Activated CD8-positive, alpha-beta memory T cell treated with anti-CD3 and anti-CD28 coated beads for 1 hour (primary cell): ENCODE measurements around the gene CYB561D1.

Experiments
- DNase-seq, 2 donors: peaks; one replicate each; pipeline ENCODE4 v3.0.0-alpha.2; 2020; ENCODE audit warnings: low read depth in 1 of 2; ENCODE audit errors: extremely low read depth in 1 of 2

Gene CYB561D1

DNA sequence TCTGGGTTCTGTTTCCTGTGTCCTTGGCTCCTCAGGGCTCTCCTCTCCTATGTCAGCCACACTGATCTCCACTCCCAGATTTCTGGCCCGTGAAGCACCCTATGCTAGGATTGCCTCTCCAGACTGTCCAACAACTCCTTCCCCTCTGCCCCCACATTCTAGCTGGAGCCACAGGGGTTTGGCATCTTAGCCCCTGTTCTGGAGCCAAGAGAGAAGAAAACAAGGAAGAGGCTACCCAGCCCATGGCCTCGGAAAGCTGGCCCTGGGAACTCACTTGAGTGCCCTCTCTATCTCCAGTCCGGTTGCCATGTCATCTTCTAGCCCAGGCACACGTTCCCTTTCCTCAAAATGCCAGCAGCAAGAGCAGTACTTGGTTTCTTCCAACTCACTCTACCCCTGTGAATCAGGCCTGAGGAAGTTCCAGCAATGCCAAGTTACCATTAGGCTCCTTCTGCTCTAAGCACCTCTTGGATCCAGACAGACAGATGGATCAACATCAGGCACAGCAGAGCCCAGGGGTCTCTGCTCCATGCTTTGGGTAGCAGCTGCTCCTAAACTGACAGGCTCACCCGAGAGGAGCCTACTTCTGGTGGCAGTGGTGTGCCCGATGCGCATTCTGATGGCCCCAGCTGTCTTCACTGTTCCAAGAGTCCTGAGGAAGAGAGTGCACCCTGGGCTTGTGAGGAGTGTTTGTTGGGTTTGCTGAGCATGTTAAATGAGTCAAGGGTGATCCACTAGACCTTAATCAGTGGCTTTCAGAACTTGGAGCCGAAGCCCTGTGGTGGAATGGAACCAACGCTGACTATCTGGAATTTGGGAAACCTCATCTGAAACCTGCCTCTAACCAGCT, 34.2 kb downstream of the CYB561D1 start:
- DNase-seq: no peak

- no peak for DNase-seq
Measured at GRCh38 chr1:109528712-109529111, 34.8 kb downstream of the CYB561D1 start.

- DNase-seq: no peak
Measured at GRCh38 chr1:109529881-109530456, 36.1 kb downstream of the CYB561D1 start.

DNA sequence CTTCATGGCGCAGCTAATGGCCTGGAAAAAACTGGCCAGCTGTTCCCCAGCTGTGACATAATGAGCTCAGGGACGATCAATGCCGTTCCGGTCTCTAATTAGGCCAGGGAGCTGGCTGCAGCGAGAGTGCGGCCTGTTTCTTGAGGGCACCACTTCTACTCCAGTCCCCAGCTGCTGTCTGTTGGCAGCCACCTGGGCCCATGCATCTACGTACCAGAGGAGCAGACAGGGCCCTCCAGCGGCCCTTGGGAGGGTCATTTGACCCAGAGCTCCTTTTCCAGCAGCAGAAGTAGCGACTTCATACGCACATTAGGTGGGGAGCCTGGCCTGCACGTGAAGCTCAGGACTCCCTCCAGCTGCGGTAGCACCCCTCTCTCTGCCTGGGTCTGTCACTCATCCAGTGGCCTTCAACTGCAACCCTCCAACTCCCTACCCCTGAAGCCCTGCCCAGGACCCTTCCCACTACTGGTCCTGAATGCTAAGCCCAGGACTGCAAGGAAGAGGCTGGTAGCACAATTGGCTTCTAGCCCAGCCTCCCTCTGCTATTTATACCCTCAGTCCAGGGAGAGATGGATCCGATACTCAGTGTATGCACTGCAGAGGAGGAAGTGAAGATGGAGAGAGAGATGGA, 36.7 kb downstream of the CYB561D1 start:
- DNase-seq: no peak

DNA sequence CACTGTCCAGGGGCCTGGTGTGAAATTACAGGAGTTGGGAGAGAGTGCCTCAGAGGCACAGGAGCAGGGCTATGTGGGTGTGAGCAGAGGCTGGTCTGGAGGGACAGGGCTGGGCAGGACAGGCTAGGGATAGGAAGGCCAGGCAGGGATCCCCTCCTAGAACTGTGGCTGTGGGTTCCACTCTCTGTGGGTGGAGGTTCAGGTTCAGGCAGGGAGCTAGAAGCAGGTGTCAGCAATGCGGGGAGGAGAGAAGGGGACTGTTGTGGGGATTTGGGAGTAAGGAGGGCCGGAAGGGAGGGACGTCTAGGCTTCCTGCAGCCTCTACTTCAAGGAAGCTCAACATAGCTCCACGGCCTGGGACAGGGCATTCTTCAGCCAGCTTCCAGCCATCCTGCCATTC, 37.5 kb downstream of the CYB561D1 start:
- DNase-seq: no peak

DNA sequence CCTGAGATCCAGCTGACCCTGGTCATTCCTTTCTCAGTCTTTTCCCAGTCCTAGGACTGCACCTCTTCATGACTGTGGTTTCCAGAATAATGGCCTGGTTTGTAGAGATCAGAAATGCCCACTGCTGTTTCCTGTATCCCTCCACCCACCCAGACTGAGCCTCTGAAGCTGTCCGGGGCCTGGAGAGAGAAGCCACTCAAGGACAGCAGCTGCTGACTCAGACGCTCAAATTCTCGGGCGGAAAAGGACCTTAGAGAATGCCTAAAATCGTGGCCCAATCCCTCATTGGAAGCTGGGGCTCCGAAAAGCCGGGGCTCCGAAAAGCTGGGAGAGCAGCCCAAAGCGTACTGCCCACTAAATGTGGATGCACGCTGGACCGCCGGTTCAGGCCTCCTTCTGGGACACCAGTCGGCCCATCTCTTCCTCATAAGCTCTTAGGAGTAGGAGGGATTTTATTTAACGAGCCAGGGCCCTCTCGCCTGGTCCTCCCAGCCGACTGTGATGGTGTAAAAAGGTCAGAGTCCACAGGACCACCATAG, 38.0 kb downstream of the CYB561D1 start:
- no peak for DNase-seq

DNA sequence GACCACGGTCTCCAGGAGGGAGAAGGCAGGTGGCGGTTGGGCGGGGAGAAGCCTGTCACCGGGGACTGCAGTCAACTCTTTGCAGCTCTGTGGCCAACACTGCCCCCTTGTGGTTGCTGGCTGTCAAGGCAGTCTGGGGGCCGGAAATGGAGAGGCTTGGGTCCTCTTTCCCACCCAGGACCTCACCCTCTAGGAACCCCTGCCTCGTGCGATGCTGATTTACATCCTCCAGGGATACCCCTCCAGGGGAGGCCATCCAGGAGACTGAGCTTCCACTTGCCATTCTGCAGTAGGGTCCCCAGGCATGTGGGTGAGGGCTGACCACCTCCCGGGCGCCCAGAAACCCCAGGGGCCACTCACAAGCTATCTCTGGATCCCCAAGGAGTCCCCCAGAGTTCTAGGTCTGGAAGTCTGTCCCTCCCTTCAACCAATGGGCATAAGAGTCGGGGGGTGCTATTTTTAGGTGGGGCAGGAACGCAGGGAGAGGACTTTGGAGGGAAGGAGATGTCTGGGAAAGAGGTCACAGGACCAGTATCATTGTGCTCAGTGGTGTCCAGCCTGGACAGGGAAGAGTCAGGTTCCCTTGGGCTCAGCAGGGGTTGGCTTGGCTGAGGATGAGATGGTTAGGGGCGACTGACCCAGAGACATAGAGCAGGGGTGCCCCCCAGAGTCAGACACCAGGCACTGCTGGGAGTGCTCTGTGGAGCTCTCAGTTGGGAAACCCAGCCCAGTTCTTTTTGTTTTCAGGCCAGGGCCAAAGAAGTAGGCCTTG, 38.7 kb downstream of the CYB561D1 start:
- peak; percentile 83 to 84 for DNase-seq

- DNase-seq: no peak
Measured at GRCh38 chr1:109534307-109534858, 40.5 kb downstream of the CYB561D1 start.

GRCh38 chr1:109535481-109535880, 41.6 kb downstream of the CYB561D1 start:
- no peak for DNase-seq

DNA sequence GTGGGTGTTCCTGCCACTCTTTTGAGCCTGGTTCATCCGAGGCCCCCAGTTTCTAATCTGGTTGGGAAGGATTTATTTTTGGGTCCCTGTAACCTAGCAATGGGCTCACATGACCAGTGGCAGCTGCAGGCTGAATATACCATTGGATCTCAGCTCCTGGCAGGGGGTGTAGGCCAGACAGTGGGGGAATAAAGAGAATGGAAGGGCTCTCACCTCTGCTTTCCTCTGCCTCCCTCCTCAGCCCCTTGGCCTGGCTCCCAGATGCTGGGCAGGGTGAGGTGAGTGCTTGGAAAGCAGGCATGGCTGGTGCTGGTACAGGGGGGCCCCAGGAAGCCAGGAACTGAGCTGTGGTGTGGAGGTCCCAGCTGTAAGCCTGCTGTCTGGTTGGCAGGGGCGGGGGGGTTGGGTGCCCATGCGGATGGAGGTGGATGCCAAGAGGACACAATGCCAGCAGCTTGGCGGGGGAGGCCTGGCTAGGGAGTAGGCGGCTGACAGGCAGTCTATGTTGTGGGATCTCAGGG, 42.1 kb downstream of the CYB561D1 start:
- DNase-seq: no peak

DNA sequence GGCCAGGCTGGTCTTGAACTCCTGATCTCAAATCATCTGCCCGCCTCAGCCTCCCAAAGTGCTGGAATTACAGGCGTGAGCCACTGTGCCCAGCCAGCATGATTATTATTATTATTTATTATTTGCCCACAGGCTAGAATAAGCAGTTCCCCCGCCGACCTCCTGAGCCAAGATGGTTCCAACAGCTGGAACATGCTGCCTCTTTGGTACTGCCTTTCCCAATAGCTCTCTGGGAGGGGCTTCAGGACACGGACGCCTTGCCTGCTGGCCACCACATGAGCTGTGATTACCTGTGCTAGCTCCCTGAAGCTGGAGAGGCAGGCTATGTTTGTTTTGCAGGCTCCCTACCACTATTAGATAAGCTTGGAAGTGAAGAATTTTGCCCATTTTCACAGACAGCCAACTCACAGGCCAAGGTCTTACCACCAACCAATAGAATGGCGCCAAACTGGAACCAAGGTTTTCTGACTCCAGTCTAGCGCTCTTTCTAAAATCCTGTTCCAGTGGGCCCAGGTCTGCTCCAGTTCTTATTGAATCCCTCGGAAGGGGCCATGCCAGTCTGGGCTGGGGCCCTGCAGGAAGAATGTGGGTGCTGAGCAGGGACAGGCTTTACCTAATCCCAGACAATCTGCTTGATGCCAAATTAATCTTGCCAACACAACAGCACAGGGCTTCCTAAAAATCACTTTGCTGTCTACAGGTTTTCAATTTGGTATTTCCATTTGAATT, 43.7 kb downstream of the CYB561D1 start:
- no peak for DNase-seq

- no peak for DNase-seq
Measured at GRCh38 chr1:109538827-109539555, 45.1 kb downstream of the CYB561D1 start.

GRCh38 chr1:109539676-109540075, 45.8 kb downstream of the CYB561D1 start, which contains the start of gene GPR61:
Gene GPR61 (plus strand): TSS chr1:109539872. CDS start chr1:109543023, 3,151 bp downstream.
- DNase-seq: no peak

DNA sequence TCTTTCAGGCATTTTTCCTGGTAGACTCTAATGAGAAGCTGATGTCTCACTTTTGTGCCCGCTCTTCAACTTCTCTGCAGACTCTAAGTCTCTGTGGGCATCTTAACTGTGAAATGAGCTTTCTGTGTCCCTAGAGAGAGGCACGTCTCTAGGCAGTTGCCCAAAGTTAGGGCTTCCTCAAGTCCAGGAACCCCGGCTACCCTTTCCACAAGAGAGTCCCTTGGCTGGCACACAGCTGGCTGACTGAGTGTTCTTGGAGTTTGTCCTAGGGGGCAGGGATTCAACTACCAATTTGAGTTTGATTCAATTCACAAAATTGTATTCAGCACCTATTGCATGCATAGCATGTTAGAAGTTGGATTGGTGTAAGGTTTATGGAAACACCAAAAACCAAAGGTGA, 47.2 kb downstream of the CYB561D1 start:
- DNase-seq: no peak

DNA sequence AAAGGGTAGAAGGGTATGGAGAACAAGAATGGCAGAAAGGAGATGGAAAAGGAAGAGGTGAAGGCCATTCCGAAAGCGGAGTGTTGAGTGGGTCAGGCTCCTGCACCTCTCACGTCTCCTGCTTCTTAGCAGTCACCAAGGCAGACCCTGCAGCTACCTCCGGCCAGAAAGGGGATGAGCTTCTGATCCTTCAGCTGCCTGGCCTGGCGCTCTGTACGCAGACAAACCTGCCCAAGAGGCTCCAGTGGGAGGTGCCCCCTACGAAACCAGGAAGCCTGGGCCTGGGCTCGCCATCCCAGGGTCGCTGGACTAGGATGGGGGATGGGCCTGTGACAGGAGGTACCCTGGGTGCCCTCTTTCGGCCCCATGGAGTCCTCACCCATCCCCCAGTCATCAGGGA, 48.8 kb downstream of the CYB561D1 start:
- DNase-seq: no peak

DNA sequence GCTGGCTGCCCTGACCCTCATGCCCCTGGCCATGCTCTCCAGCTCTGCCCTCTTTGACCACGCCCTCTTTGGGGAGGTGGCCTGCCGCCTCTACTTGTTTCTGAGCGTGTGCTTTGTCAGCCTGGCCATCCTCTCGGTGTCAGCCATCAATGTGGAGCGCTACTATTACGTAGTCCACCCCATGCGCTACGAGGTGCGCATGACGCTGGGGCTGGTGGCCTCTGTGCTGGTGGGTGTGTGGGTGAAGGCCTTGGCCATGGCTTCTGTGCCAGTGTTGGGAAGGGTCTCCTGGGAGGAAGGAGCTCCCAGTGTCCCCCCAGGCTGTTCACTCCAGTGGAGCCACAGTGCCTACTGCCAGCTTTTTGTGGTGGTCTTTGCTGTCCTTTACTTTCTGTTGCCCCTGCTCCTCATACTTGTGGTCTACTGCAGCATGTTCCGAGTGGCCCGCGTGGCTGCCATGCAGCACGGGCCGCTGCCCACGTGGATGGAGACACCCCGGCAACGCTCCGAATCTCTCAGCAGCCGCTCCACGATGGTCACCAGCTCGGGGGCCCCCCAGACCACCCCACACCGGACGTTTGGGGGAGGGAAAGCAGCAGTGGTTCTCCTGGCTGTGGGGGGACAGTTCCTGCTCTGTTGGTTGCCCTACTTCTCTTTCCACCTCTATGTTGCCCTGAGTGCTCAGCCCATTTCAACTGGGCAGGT, 49.5 kb downstream of the CYB561D1 start:
- no peak for DNase-seq

DNA sequence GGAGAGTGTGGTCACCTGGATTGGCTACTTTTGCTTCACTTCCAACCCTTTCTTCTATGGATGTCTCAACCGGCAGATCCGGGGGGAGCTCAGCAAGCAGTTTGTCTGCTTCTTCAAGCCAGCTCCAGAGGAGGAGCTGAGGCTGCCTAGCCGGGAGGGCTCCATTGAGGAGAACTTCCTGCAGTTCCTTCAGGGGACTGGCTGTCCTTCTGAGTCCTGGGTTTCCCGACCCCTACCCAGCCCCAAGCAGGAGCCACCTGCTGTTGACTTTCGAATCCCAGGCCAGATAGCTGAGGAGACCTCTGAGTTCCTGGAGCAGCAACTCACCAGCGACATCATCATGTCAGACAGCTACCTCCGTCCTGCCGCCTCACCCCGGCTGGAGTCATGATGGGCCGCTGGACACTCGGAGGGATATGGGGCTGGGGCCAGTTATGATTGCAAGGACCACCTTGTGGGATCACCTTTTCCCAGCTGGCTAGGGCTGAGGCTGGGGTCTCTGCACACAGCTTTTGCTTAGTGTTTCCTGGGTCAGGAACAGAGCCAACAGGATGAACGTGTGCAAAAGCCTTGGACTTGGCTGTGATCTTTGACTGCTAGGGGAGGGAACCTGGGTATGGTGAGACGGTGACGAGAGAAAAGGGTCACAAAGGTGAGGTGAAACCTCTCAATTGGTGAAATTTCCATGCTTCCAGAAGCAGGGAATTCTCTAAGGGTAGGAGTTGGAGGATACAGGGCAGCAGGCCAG, 50.3 kb downstream of the CYB561D1 start:
- no peak for DNase-seq
